NK-92 (cell line): ENCODE data around the gene TMCO5A.

Source experiments
- DNase-seq: peaks from one replicate; lab custom pipeline; 2025; ENCODE audit not compliant: unreplicated experiment; lab: John Stamatoyannopoulos, UW

The TMCO5A gene

GRCh38 chr15:37967788-37968187 lies 33.3 kb downstream of the TMCO5A start:
- DNase-seq: no peak

DNA sequence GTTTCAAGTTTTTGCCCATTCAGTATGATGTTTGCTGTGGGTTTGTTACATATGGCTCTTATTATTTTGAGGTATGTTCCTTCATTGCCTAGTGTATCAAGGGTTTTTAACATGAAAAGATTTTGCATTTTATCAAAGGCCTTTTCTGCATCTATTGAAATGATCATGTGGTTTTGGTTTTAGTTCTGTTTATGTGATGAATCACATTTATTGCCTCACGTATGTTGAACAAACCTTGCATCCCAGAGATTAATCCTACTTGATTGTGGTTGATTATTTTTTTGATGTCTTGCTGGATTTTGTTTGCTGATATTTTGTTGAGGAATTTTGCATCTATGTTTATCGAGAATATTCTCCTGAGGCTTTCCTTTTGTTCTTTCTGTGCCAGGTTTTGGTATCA lies 39.4 kb downstream of the TMCO5A start:
- no peak for DNase-seq

GRCh38 chr15:37978231-37978630 lies 43.8 kb downstream of the TMCO5A start:
- DNase-seq: no peak

DNA sequence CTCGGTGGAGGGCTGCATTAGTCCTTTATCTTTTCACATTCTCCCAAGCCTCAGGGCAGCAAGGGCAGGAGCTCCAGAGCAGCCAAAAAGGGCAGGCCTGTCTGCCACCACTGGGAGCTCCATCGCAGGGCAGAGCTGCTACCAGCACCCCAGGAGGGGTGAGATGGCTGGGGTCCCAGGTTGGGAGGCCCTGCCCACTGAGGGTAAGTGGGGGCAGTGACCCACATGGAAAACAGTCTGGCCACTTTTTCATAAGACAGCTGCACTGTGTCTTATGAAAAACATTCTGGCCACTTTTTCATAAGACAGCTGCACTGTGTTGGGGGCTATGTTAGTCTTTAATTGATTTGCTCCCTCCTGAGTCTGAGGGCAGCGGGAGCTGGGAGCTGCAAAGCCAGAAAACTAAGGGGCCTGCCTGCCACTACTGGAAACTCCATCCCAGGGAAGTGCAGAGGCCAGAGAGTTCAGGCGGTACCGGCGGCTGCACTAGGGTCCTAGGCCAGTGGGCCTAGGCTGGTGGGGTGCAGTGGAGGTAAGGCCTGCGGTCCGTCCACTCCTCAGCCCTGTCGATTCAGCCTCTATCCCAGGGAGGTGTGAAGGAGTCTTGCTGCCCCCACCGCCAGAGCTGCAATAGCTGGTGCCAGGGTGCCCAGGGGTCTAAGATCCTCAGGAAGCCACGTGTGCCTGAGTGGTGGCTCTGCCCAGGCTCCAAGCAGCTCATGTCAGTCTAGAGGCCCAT lies 45.4 kb downstream of the TMCO5A start:
- no peak for DNase-seq

GRCh38 chr15:37981201-37981600 lies 46.8 kb downstream of the TMCO5A start:
- no peak for DNase-seq

- no peak for DNase-seq
Observed at GRCh38 chr15:37981775-37982174, 47.3 kb downstream of the TMCO5A start.

GRCh38 chr15:37984368-37984767 lies 49.9 kb downstream of the TMCO5A start:
- DNase-seq: no peak

- no peak for DNase-seq
Observed at GRCh38 chr15:37995461-37996347, 61.3 kb downstream of the TMCO5A start.
